Neuronal stem cell (in vitro differentiated cells): Measurements from ENCODE around the gene EIF3CL.
"Not testable (repeated sequence)": the region's sequence is repeated elsewhere in the genome, so short reads cannot be mapped to it uniquely, and the experiment has no call there.

Experiments
- DNase-seq: peaks from one replicate; pipeline ENCODE4 v3.0.0-alpha.2; 2013; ENCODE audit warnings: low spot score
- H2AFZ ChIP-seq: one replicate; pipeline ENCODE4 v1.6.1; 2013; ENCODE audit warnings: mild to moderate bottlenecking, low read length, inconsistent platforms
- H2AK5ac ChIP-seq: 2 replicates; pipeline ENCODE4 v1.6.1; 2013; ENCODE audit warnings: low read depth, mild to moderate bottlenecking, inconsistent platforms, low read length, moderate library complexity, mixed read lengths
- H2BK120ac ChIP-seq: 2 replicates; pipeline ENCODE4 v1.6.1; 2013; ENCODE audit warnings: low read depth, mild to moderate bottlenecking, inconsistent platforms, low read length, moderate library complexity, mixed read lengths
- H2BK12ac ChIP-seq: one replicate; pipeline ENCODE4 v1.6.1; 2013; ENCODE audit warnings: low read length, inconsistent platforms
- H2BK15ac ChIP-seq: 2 replicates; pipeline ENCODE4 v1.6.1; 2013; ENCODE audit warnings: mild to moderate bottlenecking, low read length, inconsistent platforms, mixed read lengths
- H2BK5ac ChIP-seq: one replicate; pipeline ENCODE4 v1.6.1; 2013; ENCODE audit warnings: inconsistent platforms, mild to moderate bottlenecking, low read length, moderate library complexity
- H3K14ac ChIP-seq: one replicate; pipeline ENCODE4 v1.6.1; 2013; ENCODE audit warnings: low read length, inconsistent platforms
- H3K18ac ChIP-seq: 2 replicates; pipeline ENCODE4 v1.6.1; 2013; ENCODE audit warnings: low read length, inconsistent platforms
- H3K23ac ChIP-seq: 2 replicates; pipeline ENCODE4 v1.6.1; 2013; ENCODE audit warnings: low read depth, mild to moderate bottlenecking, mixed read lengths, low read length, inconsistent platforms; ENCODE audit not compliant: poor library complexity
- H3K27ac ChIP-seq: replicated peaks from 3 replicates; pipeline ENCODE4 v1.5.1; 2013; ENCODE audit warnings: low read length, inconsistent platforms
- H3K27me3 ChIP-seq, 3 experiments: 2 replicates each; pipeline ENCODE4 v1.6.1; 2013; ENCODE audit warnings: low read length in 3 of 3, mild to moderate bottlenecking in 2 of 3, inconsistent platforms in 1 of 3, low read depth in 1 of 3, mixed read lengths in 1 of 3, moderate library complexity in 1 of 3; ENCODE audit not compliant: control insufficient read depth in 3 of 3, insufficient read depth in 3 of 3
- H3K36me3 ChIP-seq, 2 donors: replicated peaks in 1 of 2; 2 replicates each; pipeline ENCODE4 v1.6.1; 2013; ENCODE audit warnings: low read length in 2 of 2; ENCODE audit not compliant: control insufficient read depth in 2 of 2, insufficient read depth in 2 of 2
- H3K4ac ChIP-seq: 2 replicates; pipeline ENCODE4 v1.6.1; 2013; ENCODE audit warnings: inconsistent platforms, mild to moderate bottlenecking, low read length, moderate library complexity
- H3K4me1 ChIP-seq, 2 donors: 1 replicate in 1 of 2; 2 replicates in 1 of 2; pipeline ENCODE4 v1.6.1; 2013; ENCODE audit warnings: low read length in 2 of 2, low read depth in 1 of 2; ENCODE audit not compliant: control insufficient read depth in 2 of 2, insufficient read depth in 1 of 2
- H3K4me2 ChIP-seq: one replicate; pipeline ENCODE4 v1.6.1; 2013; ENCODE audit warnings: mild to moderate bottlenecking, low read length, inconsistent platforms; ENCODE audit not compliant: insufficient read depth, poor library complexity, severe bottlenecking
- H3K4me3 ChIP-seq, 2 donors: 2 replicates each; pipeline ENCODE4 v1.5.1; 2013; ENCODE audit warnings: low read length in 2 of 2, mild to moderate bottlenecking in 2 of 2, inconsistent platforms in 1 of 2, moderate library complexity in 1 of 2
- H3K79me1 ChIP-seq: one replicate; pipeline ENCODE4 v1.6.1; 2013; ENCODE audit warnings: low read depth, mild to moderate bottlenecking, inconsistent platforms, low read length, moderate library complexity
- H3K9ac ChIP-seq: one replicate; pipeline ENCODE4 v1.6.1; 2013; ENCODE audit warnings: mild to moderate bottlenecking, low read depth, low read length, inconsistent platforms; ENCODE audit not compliant: poor library complexity
- H3K9me3 ChIP-seq, 2 donors: replicated peaks in 1 of 2; 2 replicates each; pipeline versions ENCODE3 to v1.6.1; 2013; ENCODE audit warnings: low read length in 2 of 2, mild to moderate bottlenecking in 2 of 2, inconsistent platforms in 1 of 2, low read depth in 1 of 2, mixed read lengths in 1 of 2, moderate library complexity in 1 of 2; ENCODE audit not compliant: control insufficient read depth in 2 of 2, insufficient read depth in 1 of 2
- H4K8ac ChIP-seq: one replicate; pipeline ENCODE4 v1.6.1; 2013; ENCODE audit warnings: low read depth, mild to moderate bottlenecking, inconsistent platforms, low read length, moderate library complexity
- H4K91ac ChIP-seq: one replicate; pipeline ENCODE4 v1.6.1; 2013; ENCODE audit warnings: low read length, low read depth, mild to moderate bottlenecking, inconsistent platforms; ENCODE audit not compliant: poor library complexity
- whole genome bisulfite sequencing, 2 donors: extraction: QIAGEN DNeasy Blood & Tissue Kit; methylation state at CpG; one replicate each; pipeline ENCODE4 v1.1.7; 2013; ENCODE audit warnings: missing lambda C conversion rate in 2 of 2, mixed read lengths in 1 of 2; ENCODE audit not compliant: insufficient read length in 2 of 2, insufficient replicate concordance in 1 of 2; ENCODE audit errors: extremely low coverage in 2 of 2; 5-methylcytosine and 5-hydroxymethylcytosine counted together

The EIF3CL gene

GRCh38 chr16:28374281-28374680 lies 29.4 kb downstream of the EIF3CL start:
- H2BK5ac ChIP-seq, H3K4ac ChIP-seq, H4K91ac ChIP-seq, H3K18ac ChIP-seq, H2AK5ac ChIP-seq, H2BK120ac ChIP-seq, DNase-seq, H3K9ac ChIP-seq, H3K4me2 ChIP-seq, H3K27ac ChIP-seq, H3K23ac ChIP-seq, H3K27me3 ChIP-seq, H3K79me1 ChIP-seq, H2AFZ ChIP-seq, H3K14ac ChIP-seq, H3K9me3 ChIP-seq, H2BK15ac ChIP-seq, H3K4me3 ChIP-seq, H3K4me1 ChIP-seq, H3K36me3 ChIP-seq, H4K8ac ChIP-seq, H2BK12ac ChIP-seq: not testable (repeated sequence)
- WGBS, 2 donors = no CpG with 5 or more reads among the region's 25 CpGs

GRCh38 chr16:28367926-28368325 lies 35.7 kb downstream of the EIF3CL start:
- not testable (repeated sequence) for H3K4ac ChIP-seq, H3K9ac ChIP-seq, H2AFZ ChIP-seq, H3K14ac ChIP-seq, H3K27ac ChIP-seq, H4K8ac ChIP-seq, H2BK15ac ChIP-seq, H3K79me1 ChIP-seq, H2BK5ac ChIP-seq, H2BK120ac ChIP-seq, H3K27me3 ChIP-seq, H3K9me3 ChIP-seq, H2AK5ac ChIP-seq, H3K4me2 ChIP-seq, H2BK12ac ChIP-seq, H3K36me3 ChIP-seq, H3K18ac ChIP-seq, H4K91ac ChIP-seq, DNase-seq, H3K4me3 ChIP-seq, H3K23ac ChIP-seq, H3K4me1 ChIP-seq
- no CpG with 5 or more reads among the region's 32 CpGs for WGBS, 2 donors

- not testable (repeated sequence) for H3K9me3 ChIP-seq, H3K36me3 ChIP-seq, H4K91ac ChIP-seq, H3K4me1 ChIP-seq, H3K27me3 ChIP-seq, H3K4me2 ChIP-seq, H2BK12ac ChIP-seq, H2AFZ ChIP-seq, H3K9ac ChIP-seq, H3K23ac ChIP-seq, H3K27ac ChIP-seq, H2BK120ac ChIP-seq, H2BK15ac ChIP-seq, H3K4ac ChIP-seq, DNase-seq, H2AK5ac ChIP-seq, H2BK5ac ChIP-seq, H3K4me3 ChIP-seq, H3K18ac ChIP-seq, H3K14ac ChIP-seq, H4K8ac ChIP-seq, H3K79me1 ChIP-seq
- no CpG with 5 or more reads among the region's 75 CpGs for WGBS, 2 donors
Observed at GRCh38 chr16:28364268-28365173, 39.1 kb downstream of the EIF3CL start.

GRCh38 chr16:28363408-28363807 lies 40.2 kb downstream of the EIF3CL start, which contains the start of gene NPIPB6:
Gene NPIPB6 (minus strand): TSS chr16:28363508. CDS start chr16:28362822, 686 bp downstream.
- no CpG with 5 or more reads among the region's 5 CpGs for WGBS, 2 donors
- not testable (repeated sequence) for H3K14ac ChIP-seq

More at GRCh38 chr16:28363408-28363807, 40.2 kb downstream of the EIF3CL start, which contains the start of gene NPIPB6:
- H3K4me1 ChIP-seq, H2BK12ac ChIP-seq, H3K36me3 ChIP-seq, H3K4me2 ChIP-seq, H3K23ac ChIP-seq, H2AK5ac ChIP-seq, H3K4me3 ChIP-seq, H2AFZ ChIP-seq, H4K8ac ChIP-seq, H3K9me3 ChIP-seq, H3K9ac ChIP-seq, H2BK5ac ChIP-seq, H4K91ac ChIP-seq, DNase-seq, H3K79me1 ChIP-seq, H3K18ac ChIP-seq, H3K27ac ChIP-seq, H2BK15ac ChIP-seq, H3K4ac ChIP-seq, H3K27me3 ChIP-seq, H2BK120ac ChIP-seq: not testable (repeated sequence)
